Smooth muscle cell of trachea (primary cell): ENCODE measurements around the gene ALG12. TPM values are rescaled to one million over a fixed set of nuclear protein-coding genes. Genes with fewer than 3 reads are reported as not detected.

Experiments
- total RNA-seq: library from RNA; depleted of rRNA; stranded (reverse); fragments of >200 nt; gene quantifications from 2 replicates; pipeline ENCODE4 v1.2.1, GENCODE V29; 2014

ALG12 gene
- total RNA-seq, result 18.0 and 36.6 TPM in 2 replicates

GRCh38 chr22:49917974-49918910, at the start of gene ALG12, which contains the start of gene CRELD2:
TSS of gene ALG12 (minus strand) at chr22:49918438. CDS start at chr22:49913765, 4,673 bp downstream.
TSS of gene CRELD2 (plus strand) at chr22:49918634. CDS start at chr22:49918770, 136 bp downstream.

GRCh38 chr22:49960159-49961004, 42.1 kb upstream of the ALG12 start, which contains the start of gene PIM3:
TSS of gene PIM3 (plus strand) at chr22:49960772. CDS start at chr22:49960948, 176 bp downstream.

GRCh38 chr22:49852898-49853894, 65.0 kb downstream of the ALG12 start, which contains the start of gene ZBED4:
TSS of gene ZBED4 (plus strand) at chr22:49853844. CDS start at chr22:49883663, 29,819 bp downstream.

Other genes starting within 250 kb of the ALG12 start
- gene BRD1, start 90.6 kb downstream of the ALG12 start, total RNA-seq, result 28.4 and 30.8 TPM in 2 replicates
- gene ZBED4, start 64.6 kb downstream of the ALG12 start, total RNA-seq, result 7.7 and 8.8 TPM in 2 replicates
- 82.6 and 85.8 TPM in 2 replicates for gene CRELD2, start 196 bp upstream of the ALG12 start, total RNA-seq
- gene PIM3, start 42.3 kb upstream of the ALG12 start, total RNA-seq, result 36.5 and 53.8 TPM in 2 replicates
- gene IL17REL, start 94.3 kb upstream of the ALG12 start, total RNA-seq, result under 0.01 TPM in 2 replicates
- not detected in 2 replicates for gene TTLL8, start 139.9 kb upstream of the ALG12 start, total RNA-seq
- under 0.01 TPM in 1 of 2 replicates, not detected in the other for gene MLC1, start 167.0 kb upstream of the ALG12 start, total RNA-seq
- 1.0 and 1.3 TPM in 2 replicates for gene MOV10L1, start 171.6 kb upstream of the ALG12 start, total RNA-seq